Common myeloid progenitor, CD34-positive (primary cell): Measurements from ENCODE around the gene HPRT1.

ENCODE experiments used
- CTCF ChIA-PET: fragments of 350-600 bp; sonication (Branson Sonifier 250); formaldehyde crosslinking; loops from one replicate; lab custom pipeline; 2021; ENCODE audit warnings: antibody characterized with exemption; lab: Charles Lee
- POLR2A ChIA-PET: fragments of 350-600 bp; sonication (Branson Sonifier 250); formaldehyde crosslinking; loops from one replicate; lab custom pipeline; 2021; ENCODE audit warnings: antibody characterized with exemption; lab: Charles Lee
- DNase-seq, 3 donors: peaks; one replicate each; pipeline versions ENCODE4 v3.0.0 to v3.0.0-alpha.2; 2013
- H3K27ac ChIP-seq, 2 experiments: 1 replicate in 1 of 2; 2 replicates in 1 of 2; pipeline ENCODE4 v1.7.0; 2013; ENCODE audit warnings: inconsistent platforms in 2 of 2, low read length in 2 of 2, mild to moderate bottlenecking in 2 of 2, low read depth in 1 of 2, moderate library complexity in 1 of 2; ENCODE audit not compliant: severe bottlenecking in 2 of 2, insufficient read depth in 1 of 2, poor library complexity in 1 of 2
- H3K27me3 ChIP-seq, 5 experiments: replicated peaks in 2 of 5; 1 replicate in 3 of 5; 2 replicates in 2 of 5; pipeline versions ENCODE4 v1.6.1 to v1.7.0; 2013; ENCODE audit warnings: low read length in 4 of 5, mild to moderate bottlenecking in 2 of 5, moderate library complexity in 2 of 5, inconsistent platforms in 1 of 5; ENCODE audit not compliant: insufficient read depth in 5 of 5, control insufficient read depth in 4 of 5
- H3K36me3 ChIP-seq, 4 experiments: 1 replicate in 2 of 4; 2 replicates in 2 of 4; pipeline versions ENCODE4 v1.6.1 to v1.7.0; 2013; ENCODE audit warnings: low read length in 3 of 4, control low read depth in 1 of 4, mild to moderate bottlenecking in 1 of 4; ENCODE audit not compliant: control insufficient read depth in 4 of 4, insufficient read depth in 4 of 4
- H3K4me1 ChIP-seq, 4 experiments: 1 replicate in 3 of 4; 2 replicates in 1 of 4; pipeline versions ENCODE4 v1.6.1 to v1.7.1; 2013; ENCODE audit warnings: low read length in 3 of 4, mild to moderate bottlenecking in 3 of 4, control low read depth in 1 of 4, inconsistent platforms in 1 of 4, moderate library complexity in 1 of 4; ENCODE audit not compliant: control insufficient read depth in 4 of 4, insufficient read depth in 4 of 4; ENCODE audit errors: control extremely low read depth in 1 of 4
- H3K4me3 ChIP-seq, 7 experiments: 1 replicate in 4 of 7; 2 replicates in 3 of 7; pipeline versions ENCODE4 v1.5.1 to v1.7.0; 2013; ENCODE audit warnings: mild to moderate bottlenecking in 7 of 7, low read length in 6 of 7, moderate library complexity in 6 of 7, inconsistent platforms in 2 of 7, low read depth in 2 of 7, control low read depth in 1 of 7; ENCODE audit not compliant: insufficient read depth in 4 of 7, control insufficient read depth in 1 of 7; ENCODE audit errors: extremely low read depth in 1 of 7
- H3K9me3 ChIP-seq, 5 experiments: 1 replicate in 4 of 5; 2 replicates in 1 of 5; pipeline versions ENCODE4 v1.6.1 to v1.7.1; 2013; ENCODE audit warnings: low read length in 4 of 5, mild to moderate bottlenecking in 2 of 5, inconsistent platforms in 1 of 5, low read depth in 1 of 5, moderate library complexity in 1 of 5; ENCODE audit not compliant: control insufficient read depth in 4 of 5, insufficient read depth in 2 of 5; ENCODE audit errors: control extremely low read depth in 1 of 5
- WGBS: methylation state at CpG from one replicate; pipeline ENCODE4 v1.1.5; 2013; ENCODE audit not compliant: insufficient coverage; 5-methylcytosine and 5-hydroxymethylcytosine counted together

Gene HPRT1

DNA sequence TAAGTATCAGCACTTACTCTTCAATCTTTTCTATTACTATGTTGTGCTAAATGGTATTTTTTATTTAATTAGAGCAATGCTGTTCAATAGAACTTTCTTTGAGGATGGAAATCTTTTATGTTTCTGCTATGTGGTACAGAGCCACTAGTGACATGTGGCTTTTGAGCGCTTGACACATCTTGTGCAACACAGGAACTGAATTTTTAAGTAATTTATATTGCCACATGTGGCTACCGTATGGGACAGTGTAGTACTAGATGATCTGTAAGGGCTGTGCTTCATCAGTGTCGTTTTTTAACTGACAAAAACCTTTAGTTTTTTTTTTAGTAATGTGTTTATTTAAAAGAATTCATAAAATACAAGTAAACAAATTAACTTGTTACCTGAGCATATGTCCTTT is 22.4 kb downstream of the HPRT1 start:
- Histone ChIP-seq H3K36me3 (peaks cover 0 to 11% (median 5%) of the 10 kb centered on the region in 4 experiments), H3K4me3 (no peak overlapping the region), H3K4me1 (no peaks in the 10 kb centered on the region), H3K9me3 (no peaks in the 10 kb centered on the region), H3K27me3 (no peaks in the 10 kb centered on the region), H3K27ac (no peak overlapping the region)
- POLR2A ChIA-PET = no interaction called here
- peak in 2 of 3 donors; percentile 19 to 21 for DNase-seq
- 83% methylated on average over 1 of the region's 3 CpGs for WGBS
- CTCF ChIA-PET = no interaction called here

DNA sequence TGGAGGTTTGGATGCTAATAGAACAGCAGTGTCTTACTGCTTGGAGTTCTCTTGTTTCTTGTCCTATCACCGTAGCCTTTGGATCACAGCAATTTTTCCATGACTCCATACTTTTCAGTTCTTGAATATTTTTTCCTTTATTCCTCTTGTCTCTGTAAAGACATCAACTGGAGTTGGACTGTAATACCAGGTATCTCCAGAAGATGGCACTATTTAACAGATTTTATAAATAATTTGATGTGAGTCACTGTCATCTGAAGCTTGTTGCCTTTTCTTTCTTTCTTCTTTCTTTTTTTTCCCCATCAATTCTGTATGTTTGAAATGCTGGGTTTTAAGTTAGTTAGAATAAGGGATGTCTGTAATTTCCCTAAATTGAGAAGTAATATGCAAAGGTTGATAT is 24.1 kb downstream of the HPRT1 start:
- POLR2A ChIA-PET = interaction anchor here (0.5 kb wide), 1 partner anchor 85 kb away, joined by 8 read pairs; no protein-coding TSS in a partner anchor
- Histone ChIP-seq H3K4me1 (no peaks in the 10 kb centered on the region), H3K36me3 (peaks cover 0 to 13% (median 4%) of the 10 kb centered on the region in 4 experiments), H3K4me3 (no peak overlapping the region), H3K9me3 (no peaks in the 10 kb centered on the region), H3K27me3 (no peaks in the 10 kb centered on the region), H3K27ac (no peak overlapping the region)
- WGBS = 60% methylated on average over 1 of the region's 1 CpG
- CTCF ChIA-PET = interaction anchor here (0.6 to 1.7 kb wide), 7 partner anchors 9 to 425 kb away, joined by 3 to 8 read pairs (median 5); no protein-coding TSS in a partner anchor
- peak; percentile 43 to 73 (median 58) for DNase-seq

DNA sequence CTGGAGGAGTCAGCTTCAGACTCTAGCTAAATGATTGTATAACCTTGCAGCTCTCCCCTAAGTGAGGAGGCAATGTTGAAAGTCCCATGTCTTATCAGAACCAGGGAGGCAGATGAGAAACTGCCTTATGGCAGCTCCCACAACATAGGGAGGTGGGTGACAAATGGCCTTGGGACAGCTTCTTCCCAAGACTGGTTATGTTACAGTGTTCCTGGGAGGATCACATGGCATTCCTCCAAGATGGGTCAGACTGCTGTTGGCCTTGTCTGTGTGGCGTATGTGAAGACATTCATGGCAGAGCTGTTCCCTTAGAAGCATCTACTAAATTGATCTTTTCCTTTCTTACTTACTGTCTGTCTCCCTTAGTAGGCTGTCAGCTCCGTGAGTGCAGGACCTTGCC is 42.0 kb downstream of the HPRT1 start:
- no peaks in the 10 kb centered on the region for H3K9me3 ChIP-seq
- H3K4me3 ChIP-seq = no peak overlapping the region
- WGBS = 100% methylated on average over 1 of the region's 2 CpGs
- H3K27ac ChIP-seq = no peak overlapping the region
- no peaks in the 10 kb centered on the region for H3K4me1 ChIP-seq
- CTCF ChIA-PET = interaction anchor here (1.3 to 1.6 kb wide), 2 partner anchors 18 to 281 kb away, joined by 3 read pairs; no protein-coding TSS in a partner anchor
- H3K27me3 ChIP-seq = no peaks in the 10 kb centered on the region
- H3K36me3 ChIP-seq = peaks cover 0 to 15% (median 3%) of the 10 kb centered on the region in 4 experiments
- no peak for DNase-seq
- POLR2A ChIA-PET = no interaction called here

DNA sequence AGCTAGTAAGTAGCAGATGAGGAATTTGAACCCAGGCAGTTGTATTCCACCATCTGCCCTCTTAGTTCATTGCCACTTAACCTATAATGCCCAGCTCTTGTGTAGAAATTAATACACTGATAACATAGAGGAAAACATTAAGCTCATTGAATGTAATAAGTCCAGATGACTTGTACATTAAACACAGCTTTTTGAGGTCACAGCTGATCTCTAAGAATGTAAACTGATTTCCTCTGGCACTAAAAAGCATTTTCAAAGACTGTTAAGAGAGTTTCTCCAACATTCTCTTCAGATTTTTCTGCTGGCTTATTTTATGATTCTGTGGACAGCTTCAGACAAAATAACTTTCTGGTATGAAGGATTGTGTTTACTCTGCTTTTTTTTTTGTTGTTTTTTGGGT is 42.7 kb downstream of the HPRT1 start:
- peaks cover 0 to 15% (median 4%) of the 10 kb centered on the region in 4 experiments for H3K36me3 ChIP-seq
- ChIA-PET CTCF (interaction anchor here (0.6 to 1.6 kb wide), 6 partner anchors 9 to 405 kb away, joined by 3 read pairs; no protein-coding TSS in a partner anchor), POLR2A (no interaction called here)
- H3K4me3 ChIP-seq = no peak overlapping the region
- no peaks in the 10 kb centered on the region for H3K27me3 ChIP-seq
- H3K27ac ChIP-seq = no peak overlapping the region
- H3K4me1 ChIP-seq = no peaks in the 10 kb centered on the region
- DNase-seq = no peak
- no peaks in the 10 kb centered on the region for H3K9me3 ChIP-seq

DNA sequence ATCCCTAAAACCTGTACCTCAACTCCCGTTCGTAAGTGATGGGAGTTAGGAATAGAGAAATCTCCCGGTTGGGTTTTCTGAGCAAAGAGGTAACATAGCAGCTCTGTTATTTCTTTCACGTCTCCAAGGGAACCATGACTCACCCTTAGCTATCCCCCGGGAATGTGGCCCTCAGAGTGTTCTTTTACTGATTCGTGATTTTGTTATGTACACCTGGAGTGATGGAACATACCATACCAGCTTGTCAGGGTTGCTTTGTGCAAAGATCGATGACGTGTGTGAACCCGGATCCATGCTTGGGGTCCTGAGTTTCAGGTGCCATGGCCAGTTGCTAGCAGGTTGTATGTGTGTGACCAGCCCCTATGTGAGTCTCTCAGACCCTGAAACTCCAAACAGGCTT is 52.6 kb downstream of the HPRT1 start:
- H3K27me3 ChIP-seq = no peaks in the 10 kb centered on the region
- no peak overlapping the region for H3K4me3 ChIP-seq
- no peaks in the 10 kb centered on the region for H3K36me3 ChIP-seq
- no peaks in the 10 kb centered on the region for H3K9me3 ChIP-seq
- DNase-seq = no peak
- H3K27ac ChIP-seq = no peak overlapping the region
- 97% methylated on average over 6 of the region's 9 CpGs for WGBS
- POLR2A ChIA-PET = no interaction called here
- CTCF ChIA-PET = interaction anchor here (1.3 kb wide), 1 partner anchor 10 kb away, joined by 3 read pairs; no protein-coding TSS in a partner anchor
- H3K4me1 ChIP-seq = no peaks in the 10 kb centered on the region

DNA sequence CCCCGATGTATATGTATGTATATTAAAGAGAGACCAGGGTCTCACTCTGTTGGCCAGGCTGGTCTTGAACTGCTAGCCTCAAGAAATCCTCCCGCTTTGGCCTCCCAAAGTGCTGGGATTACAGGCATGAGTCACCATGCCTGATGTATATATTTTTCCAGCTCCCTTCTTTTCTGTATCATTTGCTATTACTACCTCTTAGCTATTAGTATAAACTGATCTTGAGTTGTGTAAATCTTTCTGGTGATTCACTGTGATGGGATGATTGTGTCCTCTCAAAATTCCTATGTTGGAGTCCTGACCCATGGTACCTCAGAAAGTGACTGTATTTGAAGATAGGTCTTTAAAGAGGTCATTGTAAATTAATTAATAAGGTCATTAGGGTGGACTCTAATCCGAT is 53.1 kb downstream of the HPRT1 start:
- CTCF ChIA-PET = no interaction called here
- no peak overlapping the region for H3K27ac ChIP-seq
- POLR2A ChIA-PET = no interaction called here
- H3K4me3 ChIP-seq = no peak overlapping the region
- H3K36me3 ChIP-seq = no peaks in the 10 kb centered on the region
- no peaks in the 10 kb centered on the region for H3K4me1 ChIP-seq
- H3K27me3 ChIP-seq = no peaks in the 10 kb centered on the region
- no peak for DNase-seq
- WGBS = 67% methylated on average over 2 of the region's 3 CpGs
- no peaks in the 10 kb centered on the region for H3K9me3 ChIP-seq

DNA sequence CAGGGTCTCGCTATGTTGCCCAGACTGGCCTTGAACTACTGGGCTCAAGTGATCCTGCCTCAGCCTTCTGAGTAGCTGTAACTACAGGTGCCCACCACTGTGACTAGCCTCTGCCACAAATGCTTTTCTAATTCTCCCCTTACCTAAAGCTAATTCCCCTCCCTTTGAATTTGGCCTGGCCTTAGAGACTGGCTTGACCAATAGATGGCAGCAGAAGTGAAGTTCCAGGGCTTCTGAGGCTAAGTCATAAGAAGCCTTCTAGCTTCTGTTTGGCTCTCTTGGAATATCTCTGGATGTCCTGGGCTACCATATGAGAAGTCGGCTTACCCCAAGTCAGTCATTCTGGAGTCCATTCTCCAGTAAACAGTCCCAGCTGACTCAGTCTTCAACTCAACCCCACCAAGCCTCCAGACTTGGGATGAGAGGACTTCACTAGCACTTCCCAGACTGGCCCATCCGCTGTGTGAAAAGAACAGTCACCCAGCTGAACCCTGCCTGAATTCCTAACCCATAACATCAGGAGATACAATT is 61.0 kb downstream of the HPRT1 start:
- Histone ChIP-seq H3K4me1 (peaks cover 0 to 9% (median 4%) of the 10 kb centered on the region in 4 experiments), H3K4me3 (no peak overlapping the region), H3K9me3 (no peaks in the 10 kb centered on the region), H3K27ac (no peak overlapping the region), H3K36me3 (no peaks in the 10 kb centered on the region), H3K27me3 (no peaks in the 10 kb centered on the region)
- 67% methylated on average over 1 of the region's 3 CpGs for WGBS
- DNase-seq = peak; percentile 65 to 81 (median 79)
- ChIA-PET POLR2A (no interaction called here), CTCF (interaction anchor here (0.8 to 4.1 kb wide), 16 partner anchors 18 to 272 kb away, joined by 3 to 24 read pairs (median 4); no protein-coding TSS in a partner anchor)
